Loucy (cell line): ENCODE results near the gene SLC2A11.

Experiments
- H2AFZ ChIP-seq: fragments of 200-600 bp; sonication (generic); 2 replicates; pipeline ENCODE4 v1.6.0; 2016; ENCODE audit warnings: antibody characterized with exemption, mild to moderate bottlenecking, low read length, moderate library complexity
- H3F3A ChIP-seq: fragments of 200-600 bp; 2 replicates; pipeline ENCODE4 v1.6.0; 2016; ENCODE audit warnings: antibody characterized with exemption, low read depth, mild to moderate bottlenecking
- H3K27me3 ChIP-seq: fragments of 200-600 bp; sonication (generic); 2 replicates; pipeline ENCODE4 v1.6.1; 2014; ENCODE audit warnings: low read length, mild to moderate bottlenecking; ENCODE audit not compliant: insufficient read depth, poor library complexity, severe bottlenecking
- H3K36me3 ChIP-seq: fragments of 200-600 bp; sonication (generic); 2 replicates; pipeline ENCODE4 v1.6.1; 2016; ENCODE audit warnings: low read length; ENCODE audit not compliant: insufficient read depth
- H3K4me1 ChIP-seq: fragments of 200-600 bp; sonication (generic); 2 replicates; pipeline ENCODE4 v1.5.1; 2014; ENCODE audit warnings: low read length, mild to moderate bottlenecking; ENCODE audit not compliant: insufficient read depth, poor library complexity, severe bottlenecking
- H3K4me2 ChIP-seq: fragments of 200-600 bp; sonication (generic); 2 replicates; pipeline ENCODE4 v1.6.0; 2014; ENCODE audit warnings: antibody characterized with exemption, low read length, low read depth, mild to moderate bottlenecking; ENCODE audit not compliant: poor library complexity, severe bottlenecking
- H3K4me3 ChIP-seq: fragments of 200-600 bp; sonication (generic); 2 replicates; pipeline ENCODE4 v1.5.1; 2014; ENCODE audit warnings: low read length, mild to moderate bottlenecking, mixed read lengths; ENCODE audit not compliant: poor library complexity, severe bottlenecking
- H3K79me2 ChIP-seq: fragments of 200-600 bp; sonication (generic); 2 replicates; pipeline ENCODE4 v1.6.1; 2014; ENCODE audit warnings: low read length; ENCODE audit not compliant: insufficient read depth
- H3K9ac ChIP-seq: fragments of 200-600 bp; sonication (generic); 2 replicates; pipeline ENCODE4 v1.6.0; 2014; ENCODE audit warnings: mild to moderate bottlenecking, low read depth, low read length, moderate library complexity; ENCODE audit not compliant: poor library complexity, severe bottlenecking
- H3K9me2 ChIP-seq: fragments of 200-600 bp; sonication (generic); replicated peaks from 2 replicates; pipeline ENCODE4 v1.6.1; 2016; ENCODE audit warnings: low read depth, low read length, mixed read lengths
- H3K9me3 ChIP-seq: fragments of 200-600 bp; sonication (generic); 2 replicates; pipeline ENCODE4 v1.6.1; 2014; ENCODE audit warnings: mild to moderate bottlenecking, antibody characterized with exemption, low read length, low read depth; ENCODE audit not compliant: insufficient read depth
- H4K20me1 ChIP-seq: fragments of 200-600 bp; sonication (generic); 2 replicates; pipeline ENCODE4 v1.6.0; 2014; ENCODE audit warnings: antibody characterized with exemption, low read length, mild to moderate bottlenecking; ENCODE audit not compliant: insufficient read depth, poor library complexity, severe bottlenecking
- CTCF ChIP-seq: fragments of 200-600 bp; sonication (generic); conservative IDR thresholded peaks from 2 replicates; pipeline ENCODE4 v1.5.1; 2014; ENCODE audit warnings: mild to moderate bottlenecking, antibody characterized with exemption, low read length
- EZH2phosphoT487 ChIP-seq: fragments of 200-600 bp; IDR thresholded peaks from 2 replicates; pipeline ENCODE4 v1.6.1; 2018; ENCODE audit warnings: antibody characterized with exemption, mild to moderate bottlenecking, moderate library complexity, borderline replicate concordance

Gene SLC2A11

GRCh38 chr22:23824476-23825245, 33.0 kb upstream of the SLC2A11 start:
- Histone ChIP-seq H3F3A (no peaks in the 10 kb centered on the region), H2AFZ (no peak overlapping the region), H3K4me3 (no peak overlapping the region), H3K9me3 (no peaks in the 10 kb centered on the region), H3K27me3 (no peaks in the 10 kb centered on the region), H3K36me3 (peaks cover 90% of the 10 kb centered on the region; the same call in 1 of the 2 replicates), H3K9me2 (no peaks in the 10 kb centered on the region), H3K79me2 (no peaks in the 10 kb centered on the region), H3K4me1 (no peaks in the 10 kb centered on the region), H3K4me2 (no peak overlapping the region), H3K9ac (no peak overlapping the region), H4K20me1 (no peaks in the 10 kb centered on the region)
- TF ChIP-seq CTCF, result no peak
- no peak for TF ChIP-seq EZH2phosphoT487

- Histone ChIP-seq H2AFZ (no peak overlapping the region), H3K79me2 (no peaks in the 10 kb centered on the region), H3K9me3 (no peaks in the 10 kb centered on the region), H4K20me1 (no peaks in the 10 kb centered on the region), H3K27me3 (no peaks in the 10 kb centered on the region), H3K4me3 (no peak overlapping the region), H3K9me2 (no peaks in the 10 kb centered on the region), H3K36me3 (peaks cover 92% of the 10 kb centered on the region; the same call in 1 of the 2 replicates), H3K4me2 (no peak overlapping the region), H3K9ac (peak overlapping the region; percentile 52), H3K4me1 (no peaks in the 10 kb centered on the region), H3F3A (no peaks in the 10 kb centered on the region)
- TF ChIP-seq EZH2phosphoT487 (no peak), CTCF (no peak)
Observed at GRCh38 chr22:23825246-23825905, 32.3 kb upstream of the SLC2A11 start.

GRCh38 chr22:23826510-23827350, 30.9 kb upstream of the SLC2A11 start:
- Histone ChIP-seq H3K9me2 (no peaks in the 10 kb centered on the region), H2AFZ (no peak overlapping the region), H3K4me3 (no peak overlapping the region), H3K36me3 (peaks cover 91% of the 10 kb centered on the region; the same call in 1 of the 2 replicates), H3K9ac (no peak overlapping the region), H3K4me2 (no peak overlapping the region), H3F3A (no peaks in the 10 kb centered on the region), H3K27me3 (no peaks in the 10 kb centered on the region), H3K4me1 (no peaks in the 10 kb centered on the region), H3K79me2 (peaks cover 9% of the 10 kb centered on the region; the same call in 1 of the 2 replicates), H4K20me1 (peaks cover 5% of the 10 kb centered on the region), H3K9me3 (no peaks in the 10 kb centered on the region)
- TF ChIP-seq EZH2phosphoT487 (no peak), CTCF (no peak)
